Measurements from ENCODE around the gene ERCC4. TPM values are rescaled to one million over a fixed set of nuclear protein-coding genes. Genes with fewer than 3 reads are reported as not detected.

The ERCC4 gene
- total RNA-seq, 1 experiment from 2014 or later, result 7.1 TPM

DNA sequence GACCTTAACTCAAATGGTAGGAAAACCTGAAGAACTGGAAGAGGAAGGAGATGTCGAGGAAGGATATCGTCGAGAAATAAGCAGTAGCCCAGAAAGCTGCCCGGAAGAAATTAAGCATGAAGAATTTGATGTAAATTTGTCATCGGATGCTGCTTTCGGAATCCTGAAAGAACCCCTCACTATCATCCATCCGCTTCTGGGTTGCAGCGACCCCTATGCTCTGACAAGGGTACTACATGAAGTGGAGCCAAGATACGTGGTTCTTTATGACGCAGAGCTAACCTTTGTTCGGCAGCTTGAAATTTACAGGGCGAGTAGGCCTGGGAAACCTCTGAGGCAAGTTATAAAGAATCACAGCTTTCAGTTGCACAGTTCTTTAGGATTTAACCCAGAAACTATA is 15.5 kb downstream of the ERCC4 start:
- no TSS peak for BruUV-seq (replicated peaks)
- no peaks in the 10 kb centered on the region for H3K27me3 ChIP-seq (replicated peaks; ENCODE audit: control insufficient read depth, insufficient read depth, low read length)
- no peak overlapping the region for H3K4me3 Mint-ChIP-seq (ENCODE audit: unreplicated experiment)
- ChIA-PET CTCF (interaction anchor here (0.7 to 2.4 kb wide), 2 partner anchors 16 to 334 kb away, joined by 3 to 12 read pairs; partner anchors contain the start of gene ERCC4), POLR2A (no interaction called here)
- H3K9me3 Mint-ChIP-seq (ENCODE audit: unreplicated experiment), result no peaks in the 10 kb centered on the region
- no peak overlapping the region for H3K4me3 ChIP-seq (ENCODE audit: low read depth, low read length)
- intact Hi-C loops (cut with micrococcal nuclease; ENCODE audit: unreplicated experiment), result no loop called here
- H3K9me3 ChIP-seq, result no peaks in the 10 kb centered on the region
- peaks cover 6% of the 10 kb centered on the region for H3K4me1 Mint-ChIP-seq (ENCODE audit: low read depth, unreplicated experiment)
- DNase-seq, result peak in 1 of 2 experiments; percentile 27
- H3K27ac Mint-ChIP-seq (ENCODE audit: unreplicated experiment), result no peak overlapping the region
- H3K36me3 ChIP-seq (ENCODE audit: control insufficient read depth, insufficient read depth, low read length), result peaks cover 2% of the 10 kb centered on the region; the same call in 1 of the 2 replicates
- H3K27me3 Mint-ChIP-seq (ENCODE audit: insufficient read depth, unreplicated experiment), result no peaks in the 10 kb centered on the region
- no peaks in the 10 kb centered on the region for H3K36me3 Mint-ChIP-seq (ENCODE audit: insufficient read depth, unreplicated experiment)
- TF ChIP-seq, protein P1, sequence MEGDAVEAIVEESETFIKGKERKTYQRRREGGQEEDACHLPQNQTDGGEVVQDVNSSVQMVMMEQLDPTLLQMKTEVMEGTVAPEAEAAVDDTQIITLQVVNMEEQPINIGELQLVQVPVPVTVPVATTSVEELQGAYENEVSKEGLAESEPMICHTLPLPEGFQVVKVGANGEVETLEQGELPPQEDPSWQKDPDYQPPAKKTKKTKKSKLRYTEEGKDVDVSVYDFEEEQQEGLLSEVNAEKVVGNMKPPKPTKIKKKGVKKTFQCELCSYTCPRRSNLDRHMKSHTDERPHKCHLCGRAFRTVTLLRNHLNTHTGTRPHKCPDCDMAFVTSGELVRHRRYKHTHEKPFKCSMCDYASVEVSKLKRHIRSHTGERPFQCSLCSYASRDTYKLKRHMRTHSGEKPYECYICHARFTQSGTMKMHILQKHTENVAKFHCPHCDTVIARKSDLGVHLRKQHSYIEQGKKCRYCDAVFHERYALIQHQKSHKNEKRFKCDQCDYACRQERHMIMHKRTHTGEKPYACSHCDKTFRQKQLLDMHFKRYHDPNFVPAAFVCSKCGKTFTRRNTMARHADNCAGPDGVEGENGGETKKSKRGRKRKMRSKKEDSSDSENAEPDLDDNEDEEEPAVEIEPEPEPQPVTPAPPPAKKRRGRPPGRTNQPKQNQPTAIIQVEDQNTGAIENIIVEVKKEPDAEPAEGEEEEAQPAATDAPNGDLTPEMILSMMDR (IDR thresholded peaks at IDR 0.05; ENCODE audit: insufficient read depth in 1 of 2, low read depth in 1 of 2, low read length in 1 of 2, severe bottlenecking in 1 of 2, unreplicated experiment in 1 of 2), result peak; percentile 34 to 38
- peaks cover 19% of the 10 kb centered on the region for H3K4me1 ChIP-seq

DNA sequence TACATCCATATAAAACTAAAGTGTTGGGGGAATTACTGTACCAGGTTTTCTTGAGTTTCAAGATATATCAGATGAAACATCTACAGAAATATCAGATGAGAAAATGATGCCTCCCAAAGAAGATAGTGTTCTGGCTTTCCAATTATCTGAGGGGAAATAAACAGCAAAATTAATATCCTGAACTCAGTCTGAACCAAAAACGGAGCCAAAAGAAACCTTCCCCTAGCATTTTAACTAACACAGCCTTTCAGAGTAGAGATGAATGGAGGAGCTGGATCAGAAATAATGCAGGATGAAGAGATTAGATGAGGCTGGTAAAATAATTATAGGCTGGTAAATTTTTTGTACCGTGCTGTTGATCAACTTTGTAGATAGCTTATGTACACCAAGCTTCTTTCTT is 16.2 kb downstream of the ERCC4 start:
- Mint-ChIP-seq H3K36me3 (ENCODE audit: insufficient read depth, unreplicated experiment) (no peaks in the 10 kb centered on the region), H3K27ac (ENCODE audit: unreplicated experiment) (peak overlapping the region; percentile 57), H3K4me1 (ENCODE audit: low read depth, unreplicated experiment) (peaks cover 6% of the 10 kb centered on the region), H3K4me3 (ENCODE audit: unreplicated experiment) (no peak overlapping the region), H3K27me3 (ENCODE audit: insufficient read depth, unreplicated experiment) (no peaks in the 10 kb centered on the region), H3K9me3 (ENCODE audit: unreplicated experiment) (no peaks in the 10 kb centered on the region)
- no TSS peak for BruUV-seq (replicated peaks)
- H3K4me3 ChIP-seq (ENCODE audit: low read depth, low read length), result no peak overlapping the region
- CTCF ChIA-PET, result interaction anchor here (0.7 to 2.4 kb wide), 3 partner anchors 16 to 610 kb away, joined by 4 to 12 read pairs (median 5); partner anchors contain the start of gene ERCC4
- H3K36me3 ChIP-seq (ENCODE audit: control insufficient read depth, insufficient read depth, low read length), result peaks cover 2% of the 10 kb centered on the region; the same call in 1 of the 2 replicates
- TF ChIP-seq, protein P1 (IDR thresholded peaks at IDR 0.05; ENCODE audit: insufficient read depth in 1 of 2, low read depth in 1 of 2, low read length in 1 of 2, severe bottlenecking in 1 of 2, unreplicated experiment in 1 of 2), result no peak
- peaks cover 23% of the 10 kb centered on the region for H3K4me1 ChIP-seq
- no peaks in the 10 kb centered on the region for H3K9me3 ChIP-seq
- H3K27me3 ChIP-seq (replicated peaks; ENCODE audit: control insufficient read depth, insufficient read depth, low read length), result no peaks in the 10 kb centered on the region
- intact Hi-C loops (cut with micrococcal nuclease; ENCODE audit: unreplicated experiment), result no loop called here
- POLR2A ChIA-PET, result no interaction called here
- DNase-seq, result no peak

DNA sequence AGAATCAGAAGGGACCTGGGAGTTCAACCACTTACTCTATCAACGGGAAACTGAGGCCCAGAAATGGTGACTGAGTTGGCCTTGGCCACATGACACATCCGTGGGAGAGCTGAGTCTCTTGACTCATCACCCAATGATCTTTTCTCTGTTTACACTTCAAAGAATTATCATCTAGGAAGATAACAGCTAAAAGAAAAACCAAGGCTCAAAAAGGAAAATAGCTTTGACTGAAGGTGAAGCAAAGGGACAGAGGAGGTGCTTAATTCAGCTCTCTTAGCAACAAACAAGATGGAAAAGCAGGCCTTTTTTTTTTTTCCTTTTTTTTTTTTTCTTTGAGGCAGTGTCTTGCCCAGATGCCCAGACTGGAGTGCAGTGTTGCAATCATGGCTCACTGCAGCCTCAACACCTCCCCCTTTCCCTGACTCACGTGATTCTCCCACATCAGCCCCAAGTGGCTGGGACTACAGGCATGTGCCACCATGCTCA is 16.7 kb downstream of the ERCC4 start:
- Mint-ChIP-seq H3K36me3 (ENCODE audit: insufficient read depth, unreplicated experiment) (no peaks in the 10 kb centered on the region), H3K27ac (ENCODE audit: unreplicated experiment) (peak overlapping the region; percentile 57), H3K27me3 (ENCODE audit: insufficient read depth, unreplicated experiment) (no peaks in the 10 kb centered on the region), H3K9me3 (ENCODE audit: unreplicated experiment) (no peaks in the 10 kb centered on the region), H3K4me3 (ENCODE audit: unreplicated experiment) (no peak overlapping the region), H3K4me1 (ENCODE audit: low read depth, unreplicated experiment) (peaks cover 6% of the 10 kb centered on the region)
- H3K4me1 ChIP-seq, result peaks cover 23% of the 10 kb centered on the region
- no peaks in the 10 kb centered on the region for H3K9me3 ChIP-seq
- ChIA-PET CTCF (interaction anchor here (0.7 to 2.4 kb wide), 3 partner anchors 17 to 610 kb away, joined by 4 to 12 read pairs (median 5); partner anchors contain the start of gene ERCC4), POLR2A (no interaction called here)
- H3K27me3 ChIP-seq (replicated peaks; ENCODE audit: control insufficient read depth, insufficient read depth, low read length), result no peaks in the 10 kb centered on the region
- peak in 1 of 2 experiments; percentile 47 for DNase-seq
- TF ChIP-seq, protein P1 (IDR thresholded peaks at IDR 0.05; ENCODE audit: insufficient read depth in 1 of 2, low read depth in 1 of 2, low read length in 1 of 2, severe bottlenecking in 1 of 2, unreplicated experiment in 1 of 2), result no peak
- intact Hi-C loops (cut with micrococcal nuclease; ENCODE audit: unreplicated experiment), result no loop called here
- BruUV-seq (replicated peaks), result no TSS peak
- H3K4me3 ChIP-seq (ENCODE audit: low read depth, low read length), result no peak overlapping the region
- H3K36me3 ChIP-seq (ENCODE audit: control insufficient read depth, insufficient read depth, low read length), result peaks cover 2% of the 10 kb centered on the region; the same call in 1 of the 2 replicates

Measured in Caco-2 (cell line).